Uterus (tissue), 2 donors: Measurements from ENCODE around the gene C1GALT1.

ENCODE experiments used
- POLR2A ChIP-seq, 2 donors: fragments of 450-650 bp; IDR thresholded peaks; one replicate each; pipeline ENCODE4 v1.6.1; 2016; ENCODE audit warnings: antibody characterized with exemption in 2 of 2, mild to moderate bottlenecking in 1 of 2, moderate library complexity in 1 of 2
- TF ChIP-seq, protein P1 (sequence below), 4 experiments: fragments of 200-600 bp in 2 of 4; fragments of 450-650 bp in 2 of 4; sonication (generic) in 2 of 4; IDR thresholded peaks; one replicate each; pipeline ENCODE4 v1.5.1; 2016 to 2019; ENCODE audit warnings: antibody characterized with exemption in 4 of 4, mild to moderate bottlenecking in 2 of 4, moderate library complexity in 1 of 4

DNA sequence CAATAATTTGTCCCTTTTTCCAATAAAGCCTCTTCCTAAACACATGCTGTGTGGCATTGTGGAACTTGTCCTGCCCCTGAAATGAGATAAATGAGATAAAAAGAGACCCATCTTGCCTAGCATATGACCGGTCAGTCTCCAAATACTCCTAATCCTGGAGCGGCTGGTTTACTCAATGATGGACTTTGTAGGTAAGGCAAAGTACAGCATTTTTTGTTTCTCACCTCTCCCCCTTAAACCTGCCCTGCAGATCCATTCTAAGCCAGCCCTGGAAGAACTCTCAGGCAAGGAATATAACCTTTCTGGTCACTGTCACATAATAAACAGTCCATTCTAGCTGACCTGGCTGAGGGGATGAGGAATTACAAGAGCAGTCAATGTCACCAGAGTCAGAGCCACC, 110.7 kb downstream of the C1GALT1 start:
- TF ChIP-seq POLR2A (IDR thresholded peaks at IDR 0.05): no peak
- TF ChIP-seq, protein P1, sequence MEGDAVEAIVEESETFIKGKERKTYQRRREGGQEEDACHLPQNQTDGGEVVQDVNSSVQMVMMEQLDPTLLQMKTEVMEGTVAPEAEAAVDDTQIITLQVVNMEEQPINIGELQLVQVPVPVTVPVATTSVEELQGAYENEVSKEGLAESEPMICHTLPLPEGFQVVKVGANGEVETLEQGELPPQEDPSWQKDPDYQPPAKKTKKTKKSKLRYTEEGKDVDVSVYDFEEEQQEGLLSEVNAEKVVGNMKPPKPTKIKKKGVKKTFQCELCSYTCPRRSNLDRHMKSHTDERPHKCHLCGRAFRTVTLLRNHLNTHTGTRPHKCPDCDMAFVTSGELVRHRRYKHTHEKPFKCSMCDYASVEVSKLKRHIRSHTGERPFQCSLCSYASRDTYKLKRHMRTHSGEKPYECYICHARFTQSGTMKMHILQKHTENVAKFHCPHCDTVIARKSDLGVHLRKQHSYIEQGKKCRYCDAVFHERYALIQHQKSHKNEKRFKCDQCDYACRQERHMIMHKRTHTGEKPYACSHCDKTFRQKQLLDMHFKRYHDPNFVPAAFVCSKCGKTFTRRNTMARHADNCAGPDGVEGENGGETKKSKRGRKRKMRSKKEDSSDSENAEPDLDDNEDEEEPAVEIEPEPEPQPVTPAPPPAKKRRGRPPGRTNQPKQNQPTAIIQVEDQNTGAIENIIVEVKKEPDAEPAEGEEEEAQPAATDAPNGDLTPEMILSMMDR (IDR thresholded peaks at IDR 0.05): no peak
